Measurements from ENCODE around the gene ZBP1.

GRCh38 chr20:57564180-57564802 lies 55.9 kb downstream of the ZBP1 start:
- TF ChIP-seq POLR2A (IDR thresholded peaks at IDR 0.05) (no peak), CTCF (IDR thresholded peaks at IDR 0.05) (no peak)
